LHCN-M2 (cell line): Measurements from ENCODE around the gene MEIS2. TPM values are rescaled to one million over a fixed set of nuclear protein-coding genes. Genes with fewer than 3 reads are reported as not detected.

Source experiments
- DNase-seq: peaks from one replicate; pipeline ENCODE4 v3.0.0-alpha.2; 2012; ENCODE audit warnings: low read depth
- total RNA-seq: library from RNA; depleted of rRNA; stranded (reverse); fragments of >200 nt; gene quantifications from 2 replicates; pipeline ENCODE4 v1.2.3, GENCODE V29; 2014

Gene MEIS2
- total RNA-seq, 1 experiment from 2014 or later = 13.8 TPM

- DNase-seq = peak; percentile 51
Measured at GRCh38 chr15:37098468-37099318, 1.7 kb downstream of the MEIS2 start.

GRCh38 chr15:37097144-37097919 lies 3.0 kb downstream of the MEIS2 start:
- no peak for DNase-seq

- no peak for DNase-seq
Measured at GRCh38 chr15:37096558-37097143, 3.7 kb downstream of the MEIS2 start.

- no peak for DNase-seq
Measured at GRCh38 chr15:37095770-37096557, 4.4 kb downstream of the MEIS2 start.

GRCh38 chr15:37094915-37095711 lies 5.2 kb downstream of the MEIS2 start:
- DNase-seq = no peak

- DNase-seq = no peak
Measured at GRCh38 chr15:37094333-37094914, 5.9 kb downstream of the MEIS2 start.

- no peak for DNase-seq
Measured at GRCh38 chr15:37093480-37094332, 6.6 kb downstream of the MEIS2 start.

- no peak for DNase-seq
Measured at GRCh38 chr15:37090543-37091175, 9.7 kb downstream of the MEIS2 start.

- DNase-seq = no peak
Measured at GRCh38 chr15:37088436-37088835, 11.9 kb downstream of the MEIS2 start.

GRCh38 chr15:37087131-37087588 lies 13.2 kb downstream of the MEIS2 start:
- DNase-seq = no peak

GRCh38 chr15:37086521-37086920 lies 13.8 kb downstream of the MEIS2 start:
- DNase-seq = no peak

GRCh38 chr15:37086120-37086519 lies 14.2 kb downstream of the MEIS2 start:
- DNase-seq = no peak

- no peak for DNase-seq
Measured at GRCh38 chr15:37084602-37085001, 15.7 kb downstream of the MEIS2 start.

- no peak for DNase-seq
Measured at GRCh38 chr15:37083610-37084009, 16.7 kb downstream of the MEIS2 start.

GRCh38 chr15:37081983-37082382 lies 18.4 kb downstream of the MEIS2 start:
- DNase-seq = no peak

GRCh38 chr15:37080261-37080921 lies 20.0 kb downstream of the MEIS2 start:
- DNase-seq = no peak

GRCh38 chr15:37079726-37080125 lies 20.6 kb downstream of the MEIS2 start:
- DNase-seq = no peak

GRCh38 chr15:37078566-37078965 lies 21.8 kb downstream of the MEIS2 start:
- DNase-seq = no peak
